ENCODE measurements around the gene CENPU. TPM values are rescaled to one million over a fixed set of nuclear protein-coding genes. Genes with fewer than 3 reads are reported as not detected.

The CENPU gene
- total RNA-seq, 1 donor from 2014 or later, result 1.7 TPM

- no peak overlapping the region for H3K4me3 ChIP-seq
- no peak for ATAC-seq
- H3K4me1 ChIP-seq, result peaks cover 17% of the 10 kb centered on the region
- H3K27me3 ChIP-seq, result no peaks in the 10 kb centered on the region
- no peak overlapping the region for H3K27ac ChIP-seq
- peaks cover 20% of the 10 kb centered on the region for H3K36me3 ChIP-seq
- intact Hi-C loops (cut with DNase I), result no loop called here
- no peaks in the 10 kb centered on the region for H3K9me3 ChIP-seq
- no peak for DNase-seq
- TF ChIP-seq, protein P1, sequence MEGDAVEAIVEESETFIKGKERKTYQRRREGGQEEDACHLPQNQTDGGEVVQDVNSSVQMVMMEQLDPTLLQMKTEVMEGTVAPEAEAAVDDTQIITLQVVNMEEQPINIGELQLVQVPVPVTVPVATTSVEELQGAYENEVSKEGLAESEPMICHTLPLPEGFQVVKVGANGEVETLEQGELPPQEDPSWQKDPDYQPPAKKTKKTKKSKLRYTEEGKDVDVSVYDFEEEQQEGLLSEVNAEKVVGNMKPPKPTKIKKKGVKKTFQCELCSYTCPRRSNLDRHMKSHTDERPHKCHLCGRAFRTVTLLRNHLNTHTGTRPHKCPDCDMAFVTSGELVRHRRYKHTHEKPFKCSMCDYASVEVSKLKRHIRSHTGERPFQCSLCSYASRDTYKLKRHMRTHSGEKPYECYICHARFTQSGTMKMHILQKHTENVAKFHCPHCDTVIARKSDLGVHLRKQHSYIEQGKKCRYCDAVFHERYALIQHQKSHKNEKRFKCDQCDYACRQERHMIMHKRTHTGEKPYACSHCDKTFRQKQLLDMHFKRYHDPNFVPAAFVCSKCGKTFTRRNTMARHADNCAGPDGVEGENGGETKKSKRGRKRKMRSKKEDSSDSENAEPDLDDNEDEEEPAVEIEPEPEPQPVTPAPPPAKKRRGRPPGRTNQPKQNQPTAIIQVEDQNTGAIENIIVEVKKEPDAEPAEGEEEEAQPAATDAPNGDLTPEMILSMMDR (IDR thresholded peaks at IDR 0.05), result no peak
Measured at GRCh38 chr4:184751585-184751956, 17.7 kb upstream of the CENPU start.

GRCh38 chr4:184750926-184751584, 17.2 kb upstream of the CENPU start:
- no peaks in the 10 kb centered on the region for H3K27me3 ChIP-seq
- ATAC-seq (no peak), DNase-seq (no peak)
- H3K4me1 ChIP-seq, result peaks cover 21% of the 10 kb centered on the region
- TF ChIP-seq, protein P1 (IDR thresholded peaks at IDR 0.05), result no peak
- H3K9me3 ChIP-seq, result no peaks in the 10 kb centered on the region
- no peak overlapping the region for H3K4me3 ChIP-seq
- intact Hi-C loops (cut with DNase I), result no loop called here
- H3K27ac ChIP-seq, result no peak overlapping the region
- peaks cover 15% of the 10 kb centered on the region for H3K36me3 ChIP-seq

DNA sequence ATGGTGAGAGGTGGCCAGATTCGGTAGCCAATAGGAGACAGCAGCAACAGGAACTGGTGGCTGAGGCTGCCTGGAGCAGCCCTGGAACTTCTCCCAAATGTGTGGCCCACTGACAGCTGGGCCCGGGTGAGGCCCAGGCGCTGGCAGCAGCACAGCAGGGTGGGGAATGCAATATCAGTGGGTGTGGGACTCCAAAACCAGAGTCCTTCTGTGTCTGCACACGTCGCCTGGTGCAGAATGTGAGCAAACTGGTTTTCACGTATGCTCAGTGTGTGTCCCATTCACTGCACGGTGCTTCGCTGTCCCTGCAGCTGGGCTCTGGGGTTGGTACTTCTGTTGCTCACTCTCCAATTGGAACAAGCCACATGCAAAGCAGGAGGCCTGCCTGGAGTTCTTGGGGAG, 14.4 kb upstream of the CENPU start:
- H3K4me1 ChIP-seq, result peaks cover 23% of the 10 kb centered on the region
- peak overlapping the region; percentile 78 for H3K27ac ChIP-seq
- intact Hi-C loops (cut with DNase I), result no loop called here
- TF ChIP-seq, protein P1 (IDR thresholded peaks at IDR 0.05), result no peak
- H3K27me3 ChIP-seq, result no peaks in the 10 kb centered on the region
- peak; percentile 75 for ATAC-seq
- H3K36me3 ChIP-seq, result no peaks in the 10 kb centered on the region
- H3K4me3 ChIP-seq, result no peak overlapping the region
- no peaks in the 10 kb centered on the region for H3K9me3 ChIP-seq
- DNase-seq, result peak; percentile 71

DNA sequence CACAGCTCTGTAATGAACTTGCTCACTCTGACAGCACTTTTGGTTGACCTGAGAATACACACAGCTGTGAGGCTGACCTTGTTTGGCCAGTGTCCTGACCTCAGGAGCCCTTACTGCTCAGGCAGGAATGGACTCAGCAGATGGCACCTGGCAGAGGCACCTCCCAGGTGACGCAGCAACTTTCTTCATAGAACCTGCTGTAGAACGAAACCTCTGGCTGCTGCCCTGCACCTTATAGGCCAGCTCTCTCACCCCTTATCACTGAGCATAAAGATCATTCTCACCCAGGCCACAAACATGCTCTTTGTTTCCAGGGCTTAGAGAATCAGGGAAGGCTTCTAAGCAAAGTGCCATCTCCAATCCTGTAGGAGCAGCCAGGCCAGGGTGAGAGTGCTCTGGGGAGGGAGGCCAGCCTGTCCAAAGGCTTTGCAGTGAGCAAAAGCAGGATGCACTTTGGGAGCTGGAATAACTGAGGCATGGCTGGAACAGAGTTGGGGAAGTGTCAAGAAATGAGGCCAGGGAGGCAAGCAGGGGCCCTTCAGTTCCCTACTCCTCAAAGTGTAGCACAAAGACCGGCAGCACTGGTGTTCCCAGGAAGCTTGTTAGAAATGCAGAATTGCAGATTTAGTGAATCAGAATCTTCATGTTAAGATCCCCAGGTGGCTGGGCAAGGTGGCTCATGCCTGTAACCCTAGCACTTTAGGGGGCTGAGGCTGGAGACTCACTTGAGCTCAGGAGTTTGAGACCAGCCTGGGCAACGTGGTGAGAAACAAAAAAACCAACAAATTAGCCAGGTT, 13.3 kb upstream of the CENPU start:
- no peak overlapping the region for H3K4me3 ChIP-seq
- TF ChIP-seq, protein P1 (IDR thresholded peaks at IDR 0.05), result no peak
- intact Hi-C loops (cut with DNase I), result no loop called here
- H3K36me3 ChIP-seq, result no peaks in the 10 kb centered on the region
- no peak for DNase-seq
- H3K4me1 ChIP-seq, result peaks cover 23% of the 10 kb centered on the region
- peak overlapping the region; percentile 78 for H3K27ac ChIP-seq
- H3K27me3 ChIP-seq, result no peaks in the 10 kb centered on the region
- ATAC-seq, result peak; percentile 33
- no peaks in the 10 kb centered on the region for H3K9me3 ChIP-seq

- Histone ChIP-seq H3K27ac (peak overlapping the region; percentile 78), H3K4me3 (peak overlapping the region; percentile 9), H3K4me1 (peaks cover 23% of the 10 kb centered on the region), H3K36me3 (no peaks in the 10 kb centered on the region), H3K27me3 (no peaks in the 10 kb centered on the region), H3K9me3 (no peaks in the 10 kb centered on the region)
- ATAC-seq, result peak; percentile 77
- DNase-seq, result no peak
- TF ChIP-seq, protein P1 (IDR thresholded peaks at IDR 0.05), result peak; percentile 72
- intact Hi-C loops (cut with DNase I), result no loop called here
Measured at GRCh38 chr4:184745831-184746795, 12.2 kb upstream of the CENPU start.
